Left forelimb (tissue), 1 donor: ENCODE data around the gene AFP.

Experiments used
- DNase-seq: peaks from one replicate; pipeline ENCODE4 v3.0.0-alpha.2; 2018; ENCODE audit warnings: low spot score

Gene AFP

DNA sequence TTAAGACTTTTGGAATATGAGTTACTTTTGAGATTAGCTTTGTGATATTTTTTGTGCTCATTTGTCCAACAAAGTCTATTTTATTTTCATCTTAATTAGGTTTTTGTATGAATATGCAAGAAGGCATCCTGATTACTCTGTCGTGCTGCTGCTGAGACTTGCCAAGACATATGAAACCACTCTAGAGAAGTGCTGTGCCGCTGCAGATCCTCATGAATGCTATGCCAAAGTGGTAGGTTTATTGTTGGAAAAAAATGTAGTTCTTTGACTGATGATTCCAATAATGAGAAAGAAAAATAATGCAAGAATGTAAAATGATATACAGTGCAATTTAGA, 21.1 kb upstream of the AFP start:
- no peak for DNase-seq

DNA sequence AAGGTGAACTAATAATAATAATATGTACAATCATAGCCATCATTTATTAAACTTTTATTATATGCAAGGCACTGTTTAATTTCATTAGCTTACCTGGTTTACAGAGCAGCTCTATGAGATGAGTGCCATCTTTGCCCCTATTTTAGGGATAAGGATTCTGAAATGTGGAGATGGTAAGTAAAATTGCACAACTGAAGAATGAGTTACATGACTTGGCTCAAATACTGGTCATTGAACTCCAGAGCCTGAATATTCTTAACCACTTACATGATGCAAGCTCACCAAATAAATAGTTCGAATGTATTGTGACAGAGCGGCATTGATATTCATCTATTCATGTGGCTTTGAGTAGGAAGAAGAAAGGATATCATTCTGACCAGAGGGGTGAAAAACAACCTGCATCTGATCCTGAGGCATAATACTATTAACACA, 20.2 kb upstream of the AFP start:
- no peak for DNase-seq

DNA sequence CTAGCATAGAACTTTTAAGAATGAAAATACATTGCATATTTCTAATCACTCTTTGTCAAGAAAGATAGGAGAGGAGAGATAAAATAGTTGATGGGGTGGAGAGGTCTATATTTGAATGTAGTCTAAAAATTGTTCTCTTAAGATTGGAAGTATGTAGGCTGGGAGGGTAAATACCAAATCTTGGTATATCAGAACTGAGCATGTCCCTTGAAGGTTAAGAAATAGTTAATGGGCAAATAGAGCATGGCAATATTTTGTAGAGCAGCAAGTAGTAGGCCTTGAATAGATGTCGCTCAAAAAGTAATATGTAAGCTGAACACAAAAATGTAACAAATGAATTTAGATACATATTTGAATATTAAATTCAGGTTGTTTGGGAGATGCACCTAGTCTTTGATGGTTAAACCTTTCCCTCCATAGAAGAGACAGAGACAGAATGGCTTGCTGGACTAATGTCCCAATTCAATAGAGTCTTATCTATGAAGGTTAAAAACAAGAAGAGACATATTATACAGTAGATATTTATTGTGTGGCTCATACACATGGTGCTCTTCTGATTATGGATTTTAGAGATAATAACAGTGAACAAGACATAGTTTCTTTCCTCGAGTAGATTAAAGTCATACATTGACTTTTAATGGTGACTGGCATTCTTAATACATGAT, 19.5 kb upstream of the AFP start:
- no peak for DNase-seq

DNA sequence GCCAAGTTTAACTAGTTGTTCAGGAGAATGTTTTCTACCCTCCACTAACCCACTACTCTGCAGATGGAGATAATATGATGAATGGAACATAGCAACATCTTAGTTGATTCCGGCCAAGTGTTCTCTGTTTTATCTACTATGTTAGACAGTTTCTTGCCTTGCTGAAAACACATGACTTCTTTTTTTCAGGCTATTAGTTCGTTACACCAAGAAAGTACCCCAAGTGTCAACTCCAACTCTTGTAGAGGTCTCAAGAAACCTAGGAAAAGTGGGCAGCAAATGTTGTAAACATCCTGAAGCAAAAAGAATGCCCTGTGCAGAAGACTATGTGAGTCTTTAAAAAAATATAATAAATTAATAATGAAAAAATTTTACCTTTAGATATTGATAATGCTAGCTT, 18.7 kb upstream of the AFP start:
- DNase-seq: no peak

DNA sequence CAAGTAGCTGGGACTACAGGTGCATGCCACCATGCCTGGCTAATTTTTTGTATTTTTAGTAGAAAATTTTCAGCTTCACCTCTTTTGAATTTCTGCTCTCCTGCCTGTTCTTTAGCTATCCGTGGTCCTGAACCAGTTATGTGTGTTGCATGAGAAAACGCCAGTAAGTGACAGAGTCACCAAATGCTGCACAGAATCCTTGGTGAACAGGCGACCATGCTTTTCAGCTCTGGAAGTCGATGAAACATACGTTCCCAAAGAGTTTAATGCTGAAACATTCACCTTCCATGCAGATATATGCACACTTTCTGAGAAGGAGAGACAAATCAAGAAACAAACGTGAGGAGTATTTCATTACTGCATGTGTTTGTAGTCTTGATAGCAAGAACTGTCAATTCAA, 18.0 kb upstream of the AFP start:
- no peak for DNase-seq

DNA sequence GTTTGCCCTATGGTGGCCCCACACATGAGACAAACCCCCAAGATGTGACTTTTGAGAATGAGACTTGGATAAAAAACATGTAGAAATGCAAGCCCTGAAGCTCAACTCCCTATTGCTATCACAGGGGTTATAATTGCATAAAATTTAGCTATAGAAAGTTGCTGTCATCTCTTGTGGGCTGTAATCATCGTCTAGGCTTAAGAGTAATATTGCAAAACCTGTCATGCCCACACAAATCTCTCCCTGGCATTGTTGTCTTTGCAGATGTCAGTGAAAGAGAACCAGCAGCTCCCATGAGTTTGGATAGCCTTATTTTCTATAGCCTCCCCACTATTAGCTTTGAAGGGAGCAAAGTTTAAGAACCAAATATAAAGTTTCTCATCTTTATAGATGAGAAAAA, 17.3 kb upstream of the AFP start:
- DNase-seq: no peak

DNA sequence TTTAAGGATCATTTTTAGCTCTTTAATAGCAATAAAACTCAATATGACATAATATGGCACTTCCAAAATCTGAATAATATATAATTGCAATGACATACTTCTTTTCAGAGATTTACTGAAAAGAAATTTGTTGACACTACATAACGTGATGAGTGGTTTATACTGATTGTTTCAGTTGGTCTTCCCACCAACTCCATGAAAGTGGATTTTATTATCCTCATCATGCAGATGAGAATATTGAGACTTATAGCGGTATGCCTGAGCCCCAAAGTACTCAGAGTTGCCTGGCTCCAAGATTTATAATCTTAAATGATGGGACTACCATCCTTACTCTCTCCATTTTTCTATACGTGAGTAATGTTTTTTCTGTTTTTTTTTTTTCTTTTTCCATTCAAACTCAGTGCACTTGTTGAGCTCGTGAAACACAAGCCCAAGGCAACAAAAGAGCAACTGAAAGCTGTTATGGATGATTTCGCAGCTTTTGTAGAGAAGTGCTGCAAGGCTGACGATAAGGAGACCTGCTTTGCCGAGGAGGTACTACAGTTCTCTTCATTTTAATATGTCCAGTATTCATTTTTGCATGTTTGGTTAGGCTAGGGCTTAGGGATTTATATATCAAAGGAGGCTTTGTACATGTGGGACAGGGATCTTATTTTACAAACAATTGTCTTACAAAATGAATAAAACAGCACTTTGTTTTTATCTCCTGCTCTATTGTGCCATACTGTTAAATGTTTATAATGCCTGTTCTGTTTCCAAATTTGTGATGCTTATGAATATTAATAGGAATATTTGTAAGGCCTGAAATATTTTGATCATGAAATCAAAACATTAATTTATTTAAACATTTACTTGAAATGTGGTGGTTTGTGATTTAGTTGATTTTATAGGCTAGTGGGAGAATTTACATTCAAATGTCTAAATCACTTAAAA, 16.6 kb upstream of the AFP start:
- no peak for DNase-seq

DNA sequence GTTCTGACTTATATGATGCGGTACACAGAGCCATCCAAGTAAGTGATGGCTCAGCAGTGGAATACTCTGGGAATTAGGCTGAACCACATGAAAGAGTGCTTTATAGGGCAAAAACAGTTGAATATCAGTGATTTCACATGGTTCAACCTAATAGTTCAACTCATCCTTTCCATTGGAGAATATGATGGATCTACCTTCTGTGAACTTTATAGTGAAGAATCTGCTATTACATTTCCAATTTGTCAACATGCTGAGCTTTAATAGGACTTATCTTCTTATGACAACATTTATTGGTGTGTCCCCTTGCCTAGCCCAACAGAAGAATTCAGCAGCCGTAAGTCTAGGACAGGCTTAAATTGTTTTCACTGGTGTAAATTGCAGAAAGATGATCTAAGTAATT, 15.4 kb upstream of the AFP start:
- no peak for DNase-seq

DNA sequence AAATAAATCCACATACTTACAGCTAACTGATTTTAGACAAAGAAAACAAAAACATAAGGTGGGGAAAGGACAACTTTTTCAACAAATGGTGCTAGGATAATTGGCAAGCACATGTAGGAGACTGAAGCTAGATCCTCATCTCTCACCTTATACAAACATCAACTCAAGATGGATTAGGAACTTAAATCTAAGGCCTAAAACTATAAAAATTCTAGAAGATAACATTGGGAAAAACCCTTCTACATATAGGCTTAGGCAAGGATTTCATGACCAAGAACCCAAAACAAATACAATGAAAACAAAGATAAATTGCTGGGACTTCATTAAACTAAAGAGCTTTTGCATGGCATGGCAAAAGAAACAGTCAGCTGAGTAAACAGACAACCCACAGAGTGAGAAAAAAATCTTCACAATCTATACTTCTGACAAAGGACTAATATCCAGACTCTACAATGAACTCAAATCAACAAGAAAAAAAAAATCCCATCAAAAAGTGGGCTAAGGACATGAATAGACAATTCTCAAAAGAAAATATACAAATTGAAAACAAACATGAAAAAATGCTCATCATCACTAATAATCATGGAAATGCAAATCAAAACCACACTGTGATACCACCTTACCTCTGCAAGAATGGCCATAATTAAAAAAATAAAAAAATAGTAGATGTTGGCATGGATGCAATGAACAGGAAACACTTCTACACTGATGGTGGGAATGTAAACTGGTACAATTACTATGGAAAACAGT, 14.1 kb upstream of the AFP start:
- DNase-seq: no peak

DNA sequence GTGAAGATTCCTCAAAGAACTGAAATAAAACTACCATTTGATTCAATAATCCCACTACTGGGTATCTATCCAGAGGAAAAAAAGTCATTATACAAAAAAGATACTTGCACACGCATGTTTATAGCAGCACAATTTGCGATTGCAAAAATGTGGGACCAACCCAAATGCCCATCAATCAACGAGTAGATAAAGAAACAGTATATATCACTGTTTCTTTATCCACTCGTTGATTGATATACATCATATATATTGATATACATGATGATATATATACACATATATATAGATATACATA, 13.6 kb upstream of the AFP start:
- no peak for DNase-seq

DNA sequence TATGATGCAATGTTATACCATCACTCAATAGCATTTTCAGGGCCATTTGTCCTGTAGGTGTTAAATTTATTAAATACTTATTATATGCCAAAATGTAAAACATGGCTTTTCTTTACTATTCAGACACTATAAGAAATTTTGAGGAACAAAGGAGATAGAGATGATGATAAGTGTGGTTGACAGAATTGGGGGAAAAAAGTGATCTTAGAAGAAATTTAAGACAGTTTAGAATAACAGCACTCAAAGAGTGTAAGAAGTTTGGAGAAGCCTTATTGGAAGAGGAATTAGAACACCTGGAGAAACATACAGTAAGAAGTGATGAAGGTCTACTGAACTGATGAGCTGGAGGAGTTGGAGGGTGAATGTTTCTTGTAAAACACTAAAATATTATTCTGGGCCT, 12.8 kb upstream of the AFP start:
- no peak for DNase-seq

DNA sequence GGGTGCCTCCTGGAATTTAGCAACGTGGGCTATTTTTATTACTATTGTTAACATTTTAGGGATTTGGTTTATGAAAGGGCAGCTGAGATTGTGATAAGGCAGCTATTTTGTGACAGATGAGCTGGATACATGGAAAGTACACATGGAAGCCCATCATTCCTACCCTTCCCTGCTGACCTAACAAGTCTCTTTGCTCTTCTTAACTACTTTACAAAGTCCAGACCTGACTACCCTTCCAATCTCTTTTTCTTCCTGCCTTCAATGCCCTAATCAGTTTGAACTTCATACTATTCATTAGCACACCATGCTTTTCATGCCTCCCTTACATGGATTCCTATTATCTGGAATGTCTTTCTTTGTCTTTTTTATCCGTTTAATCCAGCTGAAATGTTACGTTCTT, 9.4 kb upstream of the AFP start:
- no peak for DNase-seq

DNA sequence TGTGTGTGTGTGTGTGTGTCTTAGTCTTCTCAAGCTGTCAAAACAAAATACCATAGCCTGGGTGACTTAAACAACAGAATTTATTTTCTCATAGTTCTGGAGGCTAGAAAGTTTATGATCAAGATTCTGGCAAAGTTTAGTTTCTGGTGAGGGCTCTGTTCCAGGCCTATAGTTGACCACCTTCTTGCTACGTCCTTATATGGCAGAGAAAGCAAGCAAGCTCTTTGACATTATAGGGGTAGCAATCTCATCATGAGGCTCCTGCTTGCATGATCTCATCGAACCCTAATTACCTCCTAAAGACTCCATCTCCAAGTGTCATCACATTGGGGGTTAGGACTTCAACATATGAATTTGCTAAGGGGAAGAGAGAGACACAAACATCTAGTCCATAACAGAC, 6.9 kb upstream of the AFP start:
- DNase-seq: no peak

DNA sequence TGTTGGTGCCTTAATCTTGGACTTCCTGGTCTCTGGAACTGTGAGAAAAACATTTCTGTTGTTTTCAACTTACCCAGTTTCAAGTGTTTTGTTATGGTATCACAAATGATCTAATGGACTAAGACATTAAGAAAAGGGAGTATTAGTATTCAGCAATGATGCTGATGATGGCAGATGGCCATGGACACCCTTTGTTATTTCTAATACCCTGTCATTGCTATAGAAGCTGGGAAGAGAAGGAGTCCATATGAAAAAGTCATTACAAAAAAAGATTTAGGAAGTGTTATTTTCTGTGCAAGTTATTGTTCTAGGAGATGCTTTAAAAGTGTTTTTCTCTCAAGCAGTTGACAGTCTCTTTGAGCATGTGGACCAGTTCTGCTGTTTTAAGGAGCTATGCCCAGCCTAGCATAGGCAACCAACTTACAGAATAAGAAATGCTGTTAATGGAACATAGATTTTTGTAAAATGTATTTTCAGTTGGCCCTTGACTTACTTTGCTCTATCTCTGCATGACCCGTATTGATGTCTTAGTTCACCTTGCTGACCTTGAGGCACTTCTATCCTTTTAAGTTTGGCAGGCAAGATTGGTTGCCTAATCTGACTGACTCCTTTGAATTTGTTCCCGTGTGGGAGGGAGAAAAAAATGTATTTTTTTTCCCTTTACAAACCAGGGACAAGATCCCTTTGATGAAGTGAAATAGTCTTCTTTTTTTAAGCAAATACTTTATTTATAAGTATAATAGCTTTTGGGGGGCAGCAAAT, 6.0 kb upstream of the AFP start:
- DNase-seq: no peak

DNA sequence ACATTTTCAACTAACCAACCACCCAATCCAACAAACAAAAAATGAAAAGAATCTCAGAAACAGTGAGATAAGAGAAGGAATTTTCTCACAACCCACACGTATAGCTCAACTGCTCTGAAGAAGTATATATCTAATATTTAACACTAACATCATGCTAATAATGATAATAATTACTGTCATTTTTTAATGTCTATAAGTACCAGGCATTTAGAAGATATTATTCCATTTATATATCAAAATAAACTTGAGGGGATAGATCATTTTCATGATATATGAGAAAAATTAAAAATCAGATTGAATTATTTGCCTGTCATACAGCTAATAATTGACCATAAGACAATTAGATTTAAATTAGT, 4.2 kb upstream of the AFP start:
- no peak for DNase-seq

DNA sequence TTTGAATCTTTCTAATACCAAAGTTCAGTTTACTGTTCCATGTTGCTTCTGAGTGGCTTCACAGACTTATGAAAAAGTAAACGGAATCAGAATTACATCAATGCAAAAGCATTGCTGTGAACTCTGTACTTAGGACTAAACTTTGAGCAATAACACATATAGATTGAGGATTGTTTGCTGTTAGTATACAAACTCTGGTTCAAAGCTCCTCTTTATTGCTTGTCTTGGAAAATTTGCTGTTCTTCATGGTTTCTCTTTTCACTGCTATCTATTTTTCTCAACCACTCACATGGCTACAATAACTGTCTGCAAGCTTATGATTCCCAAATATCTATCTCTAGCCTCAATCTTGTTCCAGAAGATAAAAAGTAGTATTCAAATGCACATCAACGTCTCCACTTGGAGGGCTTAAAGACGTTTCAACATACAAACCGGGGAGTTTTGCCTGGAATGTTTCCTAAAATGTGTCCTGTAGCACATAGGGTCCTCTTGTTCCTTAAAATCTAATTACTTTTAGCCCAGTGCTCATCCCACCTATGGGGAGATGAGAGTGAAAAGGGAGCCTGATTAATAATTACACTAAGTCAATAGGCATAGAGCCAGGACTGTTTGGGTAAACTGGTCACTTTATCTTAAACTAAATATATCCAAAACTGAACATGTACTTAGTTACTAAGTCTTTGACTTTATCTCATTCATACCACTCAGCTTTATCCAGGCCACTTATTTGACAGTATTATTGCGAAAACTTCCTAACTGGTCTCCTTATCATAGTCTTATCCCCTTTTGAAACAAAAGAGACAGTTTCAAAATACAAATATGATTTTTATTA, 3.6 kb upstream of the AFP start:
- DNase-seq: no peak

DNA sequence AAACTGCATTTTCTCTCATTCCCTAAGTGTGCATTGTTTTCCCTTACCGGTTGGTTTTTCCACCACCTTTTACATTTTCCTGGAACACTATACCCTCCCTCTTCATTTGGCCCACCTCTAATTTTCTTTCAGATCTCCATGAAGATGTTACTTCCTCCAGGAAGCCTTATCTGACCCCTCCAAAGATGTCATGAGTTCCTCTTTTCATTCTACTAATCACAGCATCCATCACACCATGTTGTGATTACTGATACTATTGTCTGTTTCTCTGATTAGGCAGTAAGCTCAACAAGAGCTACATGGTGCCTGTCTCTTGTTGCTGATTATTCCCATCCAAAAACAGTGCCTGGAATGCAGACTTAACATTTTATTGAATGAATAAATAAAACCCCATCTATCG, 2.9 kb upstream of the AFP start:
- no peak for DNase-seq

DNA sequence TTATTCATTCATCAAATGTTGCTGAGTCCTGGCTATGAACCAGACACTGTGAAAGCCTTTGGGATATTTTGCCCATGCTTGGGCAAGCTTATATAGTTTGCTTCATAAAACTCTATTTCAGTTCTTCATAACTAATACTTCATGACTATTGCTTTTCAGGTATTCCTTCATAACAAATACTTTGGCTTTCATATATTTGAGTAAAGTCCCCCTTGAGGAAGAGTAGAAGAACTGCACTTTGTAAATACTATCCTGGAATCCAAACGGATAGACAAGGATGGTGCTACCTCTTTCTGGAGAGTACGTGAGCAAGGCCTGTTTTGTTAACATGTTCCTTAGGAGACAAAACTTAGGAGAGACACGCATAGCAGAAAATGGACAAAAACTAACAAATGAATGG, 1.7 kb upstream of the AFP start:
- DNase-seq: no peak

DNA sequence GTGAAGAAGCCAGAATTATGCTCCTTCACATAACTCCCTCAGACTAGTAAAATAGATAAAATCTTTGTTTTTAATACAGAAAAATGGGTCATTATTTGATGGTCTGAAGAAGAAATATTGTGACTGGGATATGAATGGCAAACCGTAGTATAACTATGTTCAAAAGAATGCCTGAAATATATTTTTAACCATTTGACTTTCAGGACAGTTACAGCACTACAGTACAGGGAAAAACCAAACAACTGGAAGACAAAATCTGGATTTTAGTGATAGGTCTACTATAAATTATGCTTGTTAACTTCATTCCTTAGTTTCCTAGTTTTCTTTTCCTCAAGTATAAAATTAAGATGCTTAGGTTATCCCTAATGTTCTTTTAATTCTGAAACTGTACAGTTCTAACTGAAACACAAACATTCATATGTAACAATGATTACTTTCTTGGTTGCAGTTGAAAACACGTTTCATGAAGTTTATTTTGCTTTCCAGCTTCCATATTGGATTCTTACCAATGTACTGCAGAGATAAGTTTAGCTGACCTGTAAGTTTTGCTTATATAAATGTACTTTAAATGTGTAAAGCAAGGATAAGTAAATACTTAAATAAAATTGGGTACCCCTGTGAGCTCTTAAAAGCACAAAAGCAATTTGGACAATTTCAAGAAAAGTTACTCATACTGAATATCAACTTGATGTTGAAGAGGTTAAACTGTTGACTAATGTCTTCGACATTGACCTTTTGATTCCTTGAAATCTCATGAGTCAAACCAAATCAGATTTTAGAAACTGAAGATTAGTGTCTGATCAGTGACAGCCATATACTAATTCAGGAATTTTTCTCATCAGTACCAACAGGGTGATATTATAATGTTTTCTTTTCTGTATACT, 895 bp downstream of the AFP start:
- DNase-seq: no peak

DNA sequence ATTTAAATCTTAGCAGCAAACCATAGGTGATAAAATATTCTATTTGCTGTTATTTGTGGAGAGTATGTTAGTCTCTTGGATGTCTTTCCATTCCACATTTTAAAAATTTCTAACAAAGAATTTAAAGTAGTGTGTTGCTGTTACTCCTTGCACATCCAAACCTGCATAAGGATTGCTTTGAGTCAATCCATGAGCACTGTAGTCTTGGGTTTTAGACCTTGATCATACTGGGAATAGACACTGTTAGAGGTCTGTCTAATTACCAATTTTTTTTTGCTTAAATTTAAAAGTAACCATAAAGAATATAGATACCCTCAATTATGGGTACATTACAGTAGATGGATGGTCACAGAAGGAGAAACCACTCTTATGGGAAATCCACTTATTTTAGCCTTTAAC, 1.5 kb downstream of the AFP start:
- no peak for DNase-seq

DNA sequence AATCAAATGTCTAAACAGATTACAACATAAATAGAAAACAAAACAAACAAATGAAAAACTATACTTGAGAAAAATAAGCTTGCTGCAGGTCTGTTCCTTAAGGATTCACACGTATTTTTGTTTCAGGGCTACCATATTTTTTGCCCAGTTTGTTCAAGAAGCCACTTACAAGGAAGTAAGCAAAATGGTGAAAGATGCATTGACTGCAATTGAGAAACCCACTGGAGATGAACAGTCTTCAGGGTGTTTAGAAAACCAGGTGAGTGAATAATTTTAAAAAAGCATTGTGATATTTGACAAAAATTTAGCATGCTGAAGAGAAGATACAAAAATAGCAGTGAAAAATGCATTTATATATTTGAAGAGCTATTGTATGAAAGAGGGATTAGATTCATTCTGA, 2.0 kb downstream of the AFP start:
- DNase-seq: no peak
